HG02763 (cell line): ENCODE results near the gene NAA50.

Experiments
- ATAC-seq: cut with Tn5 transposase; IDR thresholded peaks from one replicate; pipeline ENCODE4 v1.9.1; 2021; ENCODE audit warnings: mild to moderate bottlenecking, moderate library complexity; ENCODE audit not compliant: unreplicated experiment

The NAA50 gene

GRCh38 chr3:113743006-113743630 is 2.9 kb downstream of the NAA50 start:
- no peak for ATAC-seq

- ATAC-seq = no peak
Measured at GRCh38 chr3:113741620-113742019, 4.4 kb downstream of the NAA50 start.

- no peak for ATAC-seq
Measured at GRCh38 chr3:113741086-113741485, 5.0 kb downstream of the NAA50 start.

GRCh38 chr3:113736548-113737089 is 9.4 kb downstream of the NAA50 start:
- peak; percentile 72 for ATAC-seq

- ATAC-seq = no peak
Measured at GRCh38 chr3:113731694-113732093, 14.4 kb downstream of the NAA50 start.

GRCh38 chr3:113730550-113730949 is 15.5 kb downstream of the NAA50 start:
- ATAC-seq = no peak

- ATAC-seq = no peak
Measured at GRCh38 chr3:113728661-113729060, 17.4 kb downstream of the NAA50 start.

GRCh38 chr3:113721636-113722035 is 24.4 kb downstream of the NAA50 start:
- no peak for ATAC-seq

- no peak for ATAC-seq
Measured at GRCh38 chr3:113719758-113720157, 26.3 kb downstream of the NAA50 start.

- ATAC-seq = no peak
Measured at GRCh38 chr3:113719294-113719693, 26.8 kb downstream of the NAA50 start.

- no peak for ATAC-seq
Measured at GRCh38 chr3:113717818-113718217, 28.2 kb downstream of the NAA50 start.

- no peak for ATAC-seq
Measured at GRCh38 chr3:113717308-113717707, 28.7 kb downstream of the NAA50 start.

GRCh38 chr3:113714702-113715101 is 31.3 kb downstream of the NAA50 start:
- ATAC-seq = no peak

- ATAC-seq = no peak
Measured at GRCh38 chr3:113712129-113712528, 33.9 kb downstream of the NAA50 start.

GRCh38 chr3:113707835-113708234 is 38.2 kb downstream of the NAA50 start:
- no peak for ATAC-seq

- ATAC-seq = no peak
Measured at GRCh38 chr3:113698956-113699355, 47.1 kb downstream of the NAA50 start.

GRCh38 chr3:113698213-113698742 is 47.8 kb downstream of the NAA50 start:
- no peak for ATAC-seq

- ATAC-seq = no peak
Measured at GRCh38 chr3:113697500-113698090, 48.5 kb downstream of the NAA50 start.

GRCh38 chr3:113696658-113697499 is 49.2 kb downstream of the NAA50 start:
- peak; percentile 95 for ATAC-seq

GRCh38 chr3:113695786-113696645 is 50.0 kb downstream of the NAA50 start, which contains the start of gene USF3:
Gene USF3, minus strand, starts transcription at chr3:113696642. Its CDS starts 21,764 bp downstream, at chr3:113674878.
- peak; percentile 66 for ATAC-seq
